Adrenal gland (tissue), 5 donors: Measurements from ENCODE around the gene CRIP1.

Experiments
- CTCF ChIP-seq, 6 experiments: fragments of 450-650 bp in 4 of 6; fragments of 200-600 bp in 2 of 6; sonication (generic) in 1 of 6; IDR thresholded peaks; 1 replicate in 5 of 6; 2 replicates in 1 of 6; pipeline versions ENCODE4 v1.5.1 to v1.8.0; 2016 to 2021; ENCODE audit warnings: antibody characterized with exemption in 6 of 6, mild to moderate bottlenecking in 2 of 6, moderate library complexity in 1 of 6
- POLR2A ChIP-seq, 2 donors: fragments of 450-650 bp; IDR thresholded peaks; one replicate each; pipeline ENCODE4 v1.6.1; 2017; ENCODE audit warnings: antibody characterized with exemption in 2 of 2, mild to moderate bottlenecking in 2 of 2, moderate library complexity in 1 of 2
- donor health status: DM: no; HTN: no; CAD: no.

- TF ChIP-seq POLR2A (IDR thresholded peaks at IDR 0.05) (no peak), CTCF (IDR thresholded peaks at IDR 0.05) (no peak)
These were observed 42.6 kb downstream of the CRIP1 start for GRCh38 chr14:105529319-105529568.
